Measurements from ENCODE around the gene MBD3L3.
"Not testable (repeated sequence)": the region's sequence is repeated elsewhere in the genome, so short reads cannot be mapped to it uniquely, and the experiment has no call there.

The MBD3L3 gene

DNA sequence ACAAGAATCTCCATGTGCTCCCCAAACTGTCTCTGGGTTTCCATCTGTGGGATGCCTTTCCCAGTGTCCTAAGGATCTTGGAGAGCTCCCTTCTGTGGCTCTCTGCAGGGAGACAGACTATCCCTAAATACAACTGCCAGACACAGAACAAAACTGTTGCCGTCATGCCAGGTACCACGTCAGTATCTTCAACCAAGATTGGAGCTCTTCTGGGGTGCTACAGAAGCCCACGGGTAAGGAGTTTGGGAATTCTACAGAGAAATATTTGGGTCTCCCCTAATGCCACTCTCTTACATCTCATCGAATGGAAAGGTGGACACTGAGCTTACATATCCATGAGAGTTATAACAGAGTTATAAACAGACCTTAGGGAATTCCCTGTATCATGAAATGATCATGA is 4.9 kb upstream of the MBD3L3 start:
- DNase-seq: no peak

DNA sequence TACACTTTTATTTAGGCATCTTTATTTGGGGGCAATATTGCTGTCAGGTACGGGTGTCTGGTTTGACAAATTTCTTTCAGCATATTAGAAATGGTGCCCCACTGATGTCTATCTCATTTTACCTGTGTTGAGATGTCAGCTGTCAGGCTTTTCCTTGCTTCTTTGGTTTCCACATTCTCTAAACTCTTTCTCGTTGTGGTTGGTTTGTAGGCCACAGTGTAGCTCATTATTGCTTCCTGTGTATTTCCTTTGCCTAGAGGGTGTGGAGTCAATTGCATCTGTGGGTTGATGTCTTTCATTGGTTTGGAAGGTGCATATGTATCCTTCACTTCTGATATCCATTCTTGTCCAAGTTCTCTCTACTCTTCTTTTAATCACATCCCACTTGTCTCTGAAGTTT is 1.5 kb upstream of the MBD3L3 start:
- DNase-seq: not testable (repeated sequence)

DNA sequence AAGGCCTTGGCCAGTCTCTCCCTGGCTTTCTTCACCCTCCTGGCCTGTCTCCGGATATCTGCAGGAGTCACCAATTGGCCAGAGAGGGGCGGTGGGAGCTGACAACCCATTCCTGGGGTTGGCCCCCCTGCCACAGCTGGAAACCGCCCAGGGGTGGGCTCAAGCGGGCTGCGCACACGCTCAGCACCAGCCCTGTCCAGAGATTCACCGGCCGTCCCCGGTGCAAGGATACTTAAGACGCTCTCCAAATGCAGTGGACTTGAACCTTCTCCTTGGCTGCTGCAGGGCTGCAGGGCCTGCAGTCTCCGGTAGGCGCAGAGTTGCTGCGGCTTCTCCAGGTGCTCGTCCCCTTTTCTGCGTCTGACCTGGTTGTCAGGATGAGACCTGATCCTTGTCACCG is 2.1 kb downstream of the MBD3L3 start:
- DNase-seq: not testable (repeated sequence)

DNA sequence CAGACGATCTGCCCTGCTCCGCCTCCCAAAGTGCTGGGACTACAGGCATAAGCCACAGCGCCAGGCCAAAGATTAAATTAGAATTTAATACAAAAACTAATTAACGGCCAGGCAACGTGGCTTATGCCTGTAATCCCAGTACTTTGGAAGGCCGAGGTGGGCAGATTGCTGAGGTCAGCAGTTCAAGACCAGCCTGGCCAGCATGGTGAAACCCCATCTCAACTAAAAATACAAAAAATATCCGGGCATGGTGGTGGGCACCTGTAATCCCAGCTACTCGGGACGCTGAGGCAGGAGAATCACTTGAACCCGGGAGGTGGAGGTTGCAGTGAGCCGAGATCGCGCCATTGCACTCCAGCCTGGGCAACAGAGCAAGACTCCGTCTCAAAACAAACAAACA is 2.8 kb downstream of the MBD3L3 start:
- DNase-seq: not testable (repeated sequence)

DNA sequence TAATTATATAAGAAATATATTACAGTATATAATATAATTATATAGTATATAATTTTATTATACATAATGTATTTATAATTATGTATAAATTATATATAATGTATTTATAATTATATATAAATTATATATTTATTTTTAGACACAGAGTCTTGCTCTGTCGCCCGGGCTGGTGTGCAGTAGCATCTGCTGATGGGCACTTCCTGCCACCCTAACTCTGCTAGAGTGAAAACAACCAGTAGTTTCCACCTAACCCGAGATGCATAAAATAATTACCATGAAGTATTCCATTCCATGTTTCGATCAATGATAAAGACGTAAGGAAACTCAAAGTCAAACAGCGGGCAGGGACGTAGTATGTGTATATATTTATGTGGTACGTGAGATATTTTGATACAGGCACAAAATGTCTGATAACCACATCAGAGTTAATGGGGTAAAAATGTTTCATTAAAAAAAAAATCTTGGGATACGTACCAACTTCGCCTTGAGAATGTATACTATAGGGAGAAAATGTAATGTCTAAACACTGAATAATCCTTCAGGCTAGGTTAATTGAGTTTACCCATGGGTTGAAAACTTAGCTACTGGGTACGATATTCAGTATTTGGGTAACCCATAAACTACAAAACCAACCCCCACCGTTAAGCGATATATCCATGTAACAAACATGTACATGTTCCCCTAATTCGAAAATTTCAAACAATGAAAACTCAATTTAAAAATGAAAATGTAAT is 3.7 kb downstream of the MBD3L3 start:
- not testable (repeated sequence) for DNase-seq

DNA sequence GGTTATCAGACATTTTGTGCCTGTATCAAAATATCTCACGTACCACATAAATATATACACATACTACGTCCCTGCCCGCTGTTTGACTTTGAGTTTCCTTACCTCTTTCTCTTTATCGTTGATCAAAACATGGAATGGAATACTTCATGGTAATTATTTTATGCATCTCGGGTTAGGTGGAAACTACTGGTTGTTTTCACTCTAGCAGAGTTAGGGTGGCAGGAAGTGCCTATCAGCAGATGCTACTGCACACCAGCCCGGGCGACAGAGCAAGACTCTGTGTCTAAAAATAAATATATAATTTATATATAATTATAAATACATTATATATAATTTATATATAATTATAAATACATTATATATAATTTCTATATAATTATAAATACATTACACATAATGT is 5.6 kb downstream of the MBD3L3 start:
- DNase-seq: not testable (repeated sequence)

DNA sequence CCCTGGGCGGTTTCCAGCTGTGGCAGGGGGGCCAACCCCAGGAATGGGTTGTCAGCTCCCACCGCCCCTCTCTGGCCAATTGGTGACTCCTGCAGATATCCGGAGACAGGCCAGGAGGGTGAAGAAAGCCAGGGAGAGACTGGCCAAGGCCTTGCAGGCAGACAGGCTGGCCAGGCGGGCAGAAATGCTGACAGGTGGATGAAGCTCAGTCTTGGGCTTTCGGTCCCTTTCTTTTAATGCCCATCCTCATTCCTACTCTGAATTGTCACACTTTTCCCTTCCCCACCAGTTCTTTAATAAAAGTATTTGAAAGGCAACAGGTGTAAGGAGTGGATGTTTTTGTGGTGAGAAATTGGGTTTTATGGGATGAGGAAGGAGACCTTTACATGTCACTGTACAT is 7.1 kb downstream of the MBD3L3 start:
- not testable (repeated sequence) for DNase-seq

DNA sequence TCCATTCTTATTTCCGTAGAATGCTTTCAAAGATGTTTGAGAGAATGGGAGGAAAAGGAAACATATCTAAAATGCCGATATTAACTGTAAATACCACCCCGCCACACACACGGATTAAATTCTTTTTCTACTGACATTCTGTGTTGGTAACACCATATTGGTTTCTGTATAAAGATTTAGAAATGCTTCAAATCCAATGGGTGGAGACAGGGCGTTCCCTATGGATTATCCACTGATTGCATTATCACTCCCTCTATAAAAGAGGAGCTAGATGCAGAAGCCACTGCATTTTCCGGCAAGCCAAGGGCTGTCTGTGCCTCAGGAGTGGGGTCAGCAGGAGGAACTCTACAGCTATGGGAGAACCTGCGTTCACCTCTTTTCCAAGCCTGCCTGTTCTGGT is 9.5 kb downstream of the MBD3L3 start, which contains the start of gene MBD3L2:
Gene MBD3L2, plus strand, starts transcription at position 301 of the 400 bp plus-strand sequence. Its CDS starts 53 bp downstream, at position 354.
- not testable (repeated sequence) for DNase-seq

DNA sequence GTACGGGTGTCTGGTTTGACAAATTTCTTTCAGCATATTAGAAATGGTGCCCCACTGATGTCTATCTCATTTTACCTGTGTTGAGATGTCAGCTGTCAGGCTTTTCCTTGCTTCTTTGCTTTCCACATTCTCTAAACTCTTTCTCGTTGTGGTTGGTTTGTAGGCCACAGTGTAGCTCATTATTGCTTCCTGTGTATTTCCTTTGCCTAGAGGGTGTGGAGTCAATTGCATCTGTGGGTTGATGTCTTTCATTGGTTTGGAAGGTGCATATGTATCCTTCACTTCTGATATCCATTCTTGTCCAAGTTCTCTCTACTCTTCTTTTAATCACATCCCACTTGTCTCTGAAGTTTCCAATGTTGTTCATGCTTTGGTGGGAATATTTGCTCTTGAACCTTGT is 16.9 kb downstream of the MBD3L3 start:
- not testable (repeated sequence) for DNase-seq

DNA sequence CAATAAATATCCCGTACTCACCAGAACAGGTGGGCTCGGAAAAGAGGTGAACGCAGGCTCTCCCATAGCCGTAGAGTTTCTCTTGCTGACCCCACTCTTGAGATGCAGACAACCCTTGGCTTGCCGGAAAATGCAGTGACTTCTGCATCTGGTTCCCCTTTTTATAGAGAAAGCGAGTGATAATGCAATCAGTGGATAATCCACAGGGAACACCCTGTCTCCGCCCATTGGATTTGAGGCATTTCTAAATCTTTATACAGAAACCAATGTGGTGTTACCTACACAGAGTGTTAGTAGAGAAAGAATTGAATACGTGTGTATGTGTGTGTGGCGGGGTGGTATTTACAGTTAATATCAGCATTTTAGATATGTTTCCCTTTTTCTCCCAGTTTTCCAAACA is 18.4 kb downstream of the MBD3L3 start, which contains the start of gene MBD3L4:
Gene MBD3L4, minus strand, starts transcription at position 101 of the 400 bp plus-strand sequence. Its CDS starts 35 bp downstream, at position 66.
- not testable (repeated sequence) for DNase-seq

DNA sequence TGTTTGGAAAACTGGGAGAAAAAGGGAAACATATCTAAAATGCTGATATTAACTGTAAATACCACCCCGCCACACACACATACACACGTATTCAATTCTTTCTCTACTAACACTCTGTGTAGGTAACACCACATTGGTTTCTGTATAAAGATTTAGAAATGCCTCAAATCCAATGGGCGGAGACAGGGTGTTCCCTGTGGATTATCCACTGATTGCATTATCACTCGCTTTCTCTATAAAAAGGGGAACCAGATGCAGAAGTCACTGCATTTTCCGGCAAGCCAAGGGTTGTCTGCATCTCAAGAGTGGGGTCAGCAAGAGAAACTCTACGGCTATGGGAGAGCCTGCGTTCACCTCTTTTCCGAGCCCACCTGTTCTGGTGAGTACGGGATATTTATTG is 28.2 kb downstream of the MBD3L3 start, which contains the start of gene MBD3L5:
Gene MBD3L5, plus strand, starts transcription at position 301 of the 400 bp plus-strand sequence. Its CDS starts 34 bp downstream, at position 335.
- not testable (repeated sequence) for DNase-seq

DNA sequence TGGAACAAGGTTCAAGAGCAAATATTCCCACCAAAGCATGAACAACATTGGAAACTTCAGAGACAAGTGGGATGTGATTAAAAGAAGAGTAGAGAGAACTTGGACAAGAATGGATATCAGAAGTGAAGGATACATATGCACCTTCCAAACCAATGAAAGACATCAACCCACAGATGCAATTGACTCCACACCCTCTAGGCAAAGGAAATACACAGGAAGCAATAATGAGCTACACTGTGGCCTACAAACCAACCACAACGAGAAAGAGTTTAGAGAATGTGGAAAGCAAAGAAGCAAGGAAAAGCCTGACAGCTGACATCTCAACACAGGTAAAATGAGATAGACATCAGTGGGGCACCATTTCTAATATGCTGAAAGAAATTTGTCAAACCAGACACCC is 29.7 kb downstream of the MBD3L3 start:
- DNase-seq: not testable (repeated sequence)

DNA sequence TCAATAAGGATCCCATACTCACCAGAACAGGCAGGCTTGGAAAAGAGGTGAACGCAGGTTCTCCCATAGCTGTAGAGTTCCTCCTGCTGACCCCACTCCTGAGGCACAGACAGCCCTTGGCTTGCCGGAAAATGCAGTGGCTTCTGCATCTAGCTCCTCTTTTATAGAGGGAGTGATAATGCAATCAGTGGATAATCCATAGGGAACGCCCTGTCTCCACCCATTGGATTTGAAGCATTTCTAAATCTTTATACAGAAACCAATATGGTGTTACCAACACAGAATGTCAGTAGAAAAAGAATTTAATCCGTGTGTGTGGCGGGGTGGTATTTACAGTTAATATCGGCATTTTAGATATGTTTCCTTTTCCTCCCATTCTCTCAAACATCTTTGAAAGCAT is 37.1 kb downstream of the MBD3L3 start, which contains the start of gene MBD3L2B:
Gene MBD3L2B, minus strand, starts transcription at position 101 of the 400 bp plus-strand sequence. Its CDS starts 34 bp downstream, at position 67.
- not testable (repeated sequence) for DNase-seq

DNA sequence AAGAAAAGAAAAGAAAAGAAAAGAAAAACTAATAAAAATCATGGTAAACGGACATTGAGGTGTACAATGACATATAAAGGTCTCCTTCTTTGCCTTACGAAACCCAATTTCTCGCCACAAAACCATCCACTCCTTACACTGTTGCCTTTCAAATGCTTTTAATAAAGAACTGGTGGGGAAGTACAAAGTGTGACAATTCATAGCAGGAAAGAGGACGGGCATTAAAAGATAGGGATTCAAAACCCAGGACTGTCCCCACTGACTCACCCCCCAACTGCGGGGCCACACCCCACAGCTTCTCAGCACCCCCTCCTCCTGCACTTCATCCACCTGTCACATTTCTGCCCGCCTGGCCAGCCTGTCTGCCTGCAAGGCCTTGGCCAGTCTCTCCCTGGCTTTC is 39.6 kb downstream of the MBD3L3 start:
- no peak for DNase-seq

DNA sequence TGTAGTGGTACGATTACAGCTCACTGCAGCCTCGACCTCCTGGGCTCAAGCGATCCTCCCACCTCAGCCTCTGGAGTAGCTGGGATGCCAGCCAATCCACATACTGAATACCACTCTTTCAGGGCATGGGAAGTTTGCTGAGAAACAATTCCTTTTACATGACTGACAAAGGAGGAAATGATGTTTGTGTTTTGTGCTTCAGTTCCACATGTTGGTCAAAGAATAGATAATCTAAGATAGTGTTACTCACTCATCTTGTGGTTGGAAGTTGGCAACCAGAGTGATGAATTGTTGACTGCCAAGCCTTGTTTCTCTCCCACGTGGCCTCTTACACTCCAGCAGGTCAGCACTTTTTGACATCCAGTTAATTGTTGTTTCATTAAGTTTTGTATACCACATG is 44.8 kb downstream of the MBD3L3 start:
- no peak for DNase-seq

DNA sequence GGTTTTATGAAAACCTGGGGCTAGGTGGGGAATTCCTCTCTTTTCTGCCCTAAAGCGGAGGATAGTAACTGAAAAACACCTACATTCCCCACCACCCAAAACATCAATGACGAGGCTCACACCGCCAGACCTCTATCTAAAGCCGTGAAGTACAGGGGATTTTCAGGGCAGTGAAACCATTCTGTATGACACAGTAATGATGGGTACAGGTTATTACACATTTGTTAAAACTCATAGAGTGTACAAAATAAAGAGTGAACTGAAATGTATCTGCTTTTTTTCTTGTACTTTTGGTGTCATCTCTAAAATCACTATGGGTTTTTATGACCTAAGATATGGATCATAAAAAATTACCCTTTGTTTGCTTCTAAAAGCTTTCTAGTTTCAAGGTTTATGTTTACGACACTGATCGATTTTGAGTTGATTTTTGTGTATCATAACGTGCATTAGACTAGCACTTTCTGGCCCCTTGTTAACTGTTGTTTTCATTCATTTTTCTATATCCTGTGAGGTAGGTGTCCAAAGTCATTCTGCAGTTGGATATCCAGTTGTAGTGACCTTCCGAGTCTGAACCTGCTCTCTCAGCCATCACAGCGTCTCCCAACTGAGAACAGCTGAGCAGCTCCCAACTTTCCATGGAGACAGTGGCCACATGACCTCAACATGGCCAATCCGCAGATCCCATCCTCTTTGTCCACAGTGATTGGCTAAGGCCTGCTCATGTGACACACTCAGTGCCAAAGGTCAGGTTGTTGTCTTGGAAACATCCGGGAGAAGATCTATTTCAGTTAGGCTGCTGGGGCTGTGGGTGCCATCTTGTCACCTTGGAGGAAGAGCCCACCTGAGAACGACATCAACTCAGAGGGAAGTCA is 47.5 kb downstream of the MBD3L3 start:
- DNase-seq: no peak

DNA sequence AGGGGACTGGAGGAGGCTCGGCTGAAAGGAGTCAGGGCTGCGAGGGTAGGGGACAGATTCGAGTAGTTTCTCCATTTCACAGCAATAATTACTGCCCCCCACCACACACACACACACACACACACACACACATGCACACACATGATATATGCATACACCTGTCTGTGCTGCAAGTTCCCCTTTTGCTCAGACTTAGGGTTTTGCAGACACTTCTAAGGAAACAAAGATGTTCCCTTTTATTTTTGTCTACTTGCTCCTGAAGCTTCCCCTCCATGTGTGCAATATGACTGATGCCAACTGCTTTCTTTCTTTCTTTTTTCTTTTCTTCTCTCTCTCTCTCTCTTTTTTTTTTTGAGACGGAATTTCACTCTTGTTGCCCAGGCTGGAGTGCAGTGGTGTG is 50.6 kb downstream of the MBD3L3 start:
- no peak for DNase-seq

All from NCI-H2081 treated with DMSO at 0.1 percent for 48 hours (cell line).